ENCODE data around the gene SRP9. TPM values are rescaled to one million over a fixed set of nuclear protein-coding genes. Genes with fewer than 3 reads are reported as not detected.

SRP9 gene
- total RNA-seq, 1 donor from 2014 or later, result 254 TPM

- FAIRE-seq (no peak), DNase-seq (ENCODE audit: low read depth) (no peak)
- Histone ChIP-seq H3K36me3 (ENCODE audit: control insufficient read depth, insufficient read depth, low read length) (peaks cover 4% of the 10 kb centered on the region), H3K27me3 (ENCODE audit: control insufficient read depth, insufficient read depth, low read length) (no peaks in the 10 kb centered on the region), H3K4me3 (ENCODE audit: low read depth, low read length) (no peak overlapping the region)
- no peak for TF ChIP-seq CTCF (IDR thresholded peaks at IDR 0.05; ENCODE audit: insufficient read depth, low read length, severe bottlenecking)
These were observed 48.0 kb downstream of the SRP9 start for GRCh38 chr1:225825607-225826007.

- Histone ChIP-seq H3K4me3 (ENCODE audit: low read depth, low read length) (no peak overlapping the region), H3K27me3 (ENCODE audit: control insufficient read depth, insufficient read depth, low read length) (no peaks in the 10 kb centered on the region), H3K36me3 (ENCODE audit: control insufficient read depth, insufficient read depth, low read length) (peaks cover 8% of the 10 kb centered on the region)
- DNase-seq (ENCODE audit: low read depth) (no peak), FAIRE-seq (no peak)
- TF ChIP-seq CTCF (IDR thresholded peaks at IDR 0.05; ENCODE audit: insufficient read depth, low read length, severe bottlenecking), result no peak
These were observed 49.5 kb downstream of the SRP9 start for GRCh38 chr1:225827076-225827475.

GRCh38 chr1:225828706-225829345 lies 51.2 kb downstream of the SRP9 start:
- peaks cover 10% of the 10 kb centered on the region for H3K36me3 ChIP-seq (ENCODE audit: control insufficient read depth, insufficient read depth, low read length)
- no peak for FAIRE-seq

GRCh38 chr1:225830841-225831240 lies 53.2 kb downstream of the SRP9 start:
- no peak for TF ChIP-seq CTCF (IDR thresholded peaks at IDR 0.05; ENCODE audit: insufficient read depth, low read length, severe bottlenecking)
- FAIRE-seq (no peak), DNase-seq (ENCODE audit: low read depth) (no peak)
- no peak overlapping the region for H3K4me3 ChIP-seq (ENCODE audit: low read depth, low read length)
- peaks cover 11% of the 10 kb centered on the region for H3K36me3 ChIP-seq (ENCODE audit: control insufficient read depth, insufficient read depth, low read length)
- no peaks in the 10 kb centered on the region for H3K27me3 ChIP-seq (ENCODE audit: control insufficient read depth, insufficient read depth, low read length)

More at GRCh38 chr1:225828706-225829345, 51.2 kb downstream of the SRP9 start:
- no peak for TF ChIP-seq CTCF (IDR thresholded peaks at IDR 0.05; ENCODE audit: insufficient read depth, low read length, severe bottlenecking)
- no peaks in the 10 kb centered on the region for H3K27me3 ChIP-seq (ENCODE audit: control insufficient read depth, insufficient read depth, low read length)
- no peak for DNase-seq (ENCODE audit: low read depth)
- no peak overlapping the region for H3K4me3 ChIP-seq (ENCODE audit: low read depth, low read length)

GRCh38 chr1:225834417-225835329 lies 57.0 kb downstream of the SRP9 start:
- peaks cover 13% of the 10 kb centered on the region for H3K36me3 ChIP-seq (ENCODE audit: control insufficient read depth, insufficient read depth, low read length)
- TF ChIP-seq CTCF (IDR thresholded peaks at IDR 0.05; ENCODE audit: insufficient read depth, low read length, severe bottlenecking), result no peak
- FAIRE-seq (no peak), DNase-seq (ENCODE audit: low read depth) (no peak)
- no peak overlapping the region for H3K4me3 ChIP-seq (ENCODE audit: low read depth, low read length)
- H3K27me3 ChIP-seq (ENCODE audit: control insufficient read depth, insufficient read depth, low read length), result no peaks in the 10 kb centered on the region

All from bronchial epithelial cell (primary cell).